Natural killer cell (primary cell): Measurements from ENCODE around the gene CDCA3. TPM values are rescaled to one million over a fixed set of nuclear protein-coding genes. Genes with fewer than 3 reads are reported as not detected.
A peak's percentile ranks its signal among the peaks of the same experiment; 100 is the strongest.

Source experiments
- ATAC-seq, 3 donors: fragments of 150-1000 bp in 2 of 3; fragments of 200-7000 bp in 1 of 3; cut with Tn5 transposase; 1 replicate in 1 of 3; 2 replicates in 2 of 3; pipeline ENCODE4 v1.10.0; 2021; ENCODE audit warnings: mild to moderate bottlenecking in 2 of 3, moderate library complexity in 2 of 3
- DNase-seq, 2 donors: peaks; one replicate each; pipeline versions ENCODE4 v3.0.0 to v3.0.0-alpha.2; 2013 to 2021; ENCODE audit warnings: mixed read lengths in 1 of 2
- H3K27ac ChIP-seq: one replicate; pipeline ENCODE4 v1.5.1; 2013; ENCODE audit warnings: mild to moderate bottlenecking, low read length
- H3K27me3 ChIP-seq: one replicate; pipeline ENCODE4 v1.6.1; 2013; ENCODE audit warnings: low read length; ENCODE audit not compliant: control insufficient read depth, insufficient read depth
- H3K36me3 ChIP-seq: one replicate; pipeline ENCODE4 v1.6.1; 2013; ENCODE audit warnings: low read length; ENCODE audit not compliant: control insufficient read depth, insufficient read depth
- H3K4me1 ChIP-seq: one replicate; pipeline ENCODE4 v1.6.1; 2013; ENCODE audit warnings: low read length; ENCODE audit not compliant: control insufficient read depth, insufficient read depth
- H3K4me3 ChIP-seq: one replicate; pipeline ENCODE4 v1.5.1; 2013; ENCODE audit warnings: low read length
- H3K9me3 ChIP-seq: one replicate; pipeline ENCODE4 v1.6.1; 2013; ENCODE audit warnings: low read length; ENCODE audit not compliant: control insufficient read depth, insufficient read depth
- H3K27ac Mint-ChIP-seq, 2 donors: one replicate each; pipeline ENCODE4 v1.8.0; 2022; ENCODE audit warnings: mild to moderate bottlenecking in 2 of 2, mixed read lengths in 2 of 2, moderate library complexity in 1 of 2
- H3K27me3 Mint-ChIP-seq, 2 donors: one replicate each; pipeline ENCODE4 v1.8.0; 2022; ENCODE audit warnings: low read depth in 2 of 2, mixed read lengths in 2 of 2
- H3K36me3 Mint-ChIP-seq: one replicate; pipeline ENCODE4 v1.8.0; 2022; ENCODE audit warnings: mixed read lengths
- H3K4me1 Mint-ChIP-seq, 2 donors: one replicate each; pipeline ENCODE4 v1.8.0; 2022; ENCODE audit warnings: mixed read lengths in 2 of 2
- H3K4me3 Mint-ChIP-seq: one replicate; pipeline ENCODE4 v1.8.0; 2022; ENCODE audit warnings: mild to moderate bottlenecking, moderate library complexity, mixed read lengths
- H3K9me3 Mint-ChIP-seq, 2 donors: one replicate each; pipeline ENCODE4 v1.8.0; 2022; ENCODE audit warnings: mixed read lengths in 2 of 2
- CTCF ChIP-seq: fragments of 200-600 bp; IDR thresholded peaks from one replicate; pipeline ENCODE4 v1.8.0; 2022; ENCODE audit warnings: antibody characterized with exemption
- WGBS: methylation state at CpG from one replicate; pipeline ENCODE4 v1.1.7; 2013; ENCODE audit warnings: missing lambda C conversion rate; ENCODE audit not compliant: insufficient coverage; 5-methylcytosine and 5-hydroxymethylcytosine counted together
- intact Hi-C: fragments of 100-400 bp; cut with micrococcal nuclease; formaldehyde crosslinking; loops from one replicate; pipeline ENCODE4 v1.14.2; 2022
- total RNA-seq, 4 donors: library from RNA; stranded (reverse); fragments of 120-200 nt in 1 of 4; gene quantifications; one replicate each; pipeline versions ENCODE4 v1.2.3 to v1.2.4, GENCODE V29; 2013 to 2022

CDCA3 gene
- total RNA-seq, 3 donors from 2014 or later (not counting 1 experiment from before 2014, with no cell fraction given): 1.4 to 3.3 (median 1.4) TPM

- Mint-ChIP-seq H3K36me3 (no peaks in the 10 kb centered on the region), H3K27me3 (no peaks in the 10 kb centered on the region), H3K4me1 (peaks cover 8 to 43% of the 10 kb centered on the region in 2 donors), H3K27ac (peak overlapping the region in 1 of 2 donors; percentile 55), H3K9me3 (no peaks in the 10 kb centered on the region), H3K4me3 (peak overlapping the region; percentile 13)
- Histone ChIP-seq H3K4me3 (no peak overlapping the region), H3K27ac (no peak overlapping the region), H3K4me1 (peaks cover 22% of the 10 kb centered on the region), H3K27me3 (no peaks in the 10 kb centered on the region), H3K36me3 (no peaks in the 10 kb centered on the region), H3K9me3 (no peaks in the 10 kb centered on the region)
- intact Hi-C loops: no loop called here
- no peak for DNase-seq
- ATAC-seq: no peak
- 92% methylated on average over 10 of the region's 10 CpGs for WGBS
- no peak for TF ChIP-seq CTCF
These were observed 1.0 kb downstream of the CDCA3 start for GRCh38 chr12:6849976-6850560.

GRCh38 chr12:6849427-6849826 is 1.7 kb downstream of the CDCA3 start:
- Histone ChIP-seq H3K27me3 (no peaks in the 10 kb centered on the region), H3K27ac (no peak overlapping the region), H3K4me1 (peaks cover 22% of the 10 kb centered on the region), H3K9me3 (no peaks in the 10 kb centered on the region), H3K4me3 (no peak overlapping the region), H3K36me3 (no peaks in the 10 kb centered on the region)
- ATAC-seq (no peak), DNase-seq (no peak)
- Mint-ChIP-seq H3K9me3 (no peaks in the 10 kb centered on the region), H3K36me3 (no peaks in the 10 kb centered on the region), H3K4me1 (peaks cover 8 to 43% of the 10 kb centered on the region in 2 donors), H3K4me3 (no peak overlapping the region), H3K27me3 (no peaks in the 10 kb centered on the region), H3K27ac (peak overlapping the region in 1 of 2 donors; percentile 55)
- intact Hi-C loops: no loop called here
- no peak for TF ChIP-seq CTCF
- WGBS: 53% methylated on average over 2 of the region's 2 CpGs

DNA sequence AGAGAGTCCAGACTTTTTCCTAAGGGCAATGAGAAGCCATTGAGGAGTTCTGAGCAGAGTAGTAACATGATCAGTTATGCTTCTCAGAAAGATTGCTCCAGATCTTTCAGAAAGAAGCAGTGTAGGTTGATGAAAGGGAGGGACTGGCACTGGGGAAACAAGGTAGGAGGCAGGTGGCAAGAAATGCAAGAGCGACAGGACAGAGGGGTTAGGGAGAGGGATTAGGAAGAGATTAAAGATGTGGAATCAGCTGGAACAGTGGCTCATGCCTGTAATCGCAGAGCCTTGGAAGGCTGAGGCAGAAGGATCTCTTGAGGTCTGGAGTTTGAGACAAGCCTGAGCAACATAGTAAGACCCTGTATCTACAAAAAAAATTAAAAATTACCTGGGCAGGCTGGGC is 3.4 kb downstream of the CDCA3 start:
- DNase-seq: no peak
- no peaks in the 10 kb centered on the region for H3K9me3 Mint-ChIP-seq
- H3K36me3 Mint-ChIP-seq: no peaks in the 10 kb centered on the region
- Histone ChIP-seq H3K27ac (no peak overlapping the region), H3K4me1 (peaks cover 15% of the 10 kb centered on the region), H3K4me3 (no peak overlapping the region), H3K9me3 (no peaks in the 10 kb centered on the region), H3K27me3 (no peaks in the 10 kb centered on the region), H3K36me3 (no peaks in the 10 kb centered on the region)
- intact Hi-C loops: no loop called here
- no peak overlapping the region for H3K27ac Mint-ChIP-seq
- ATAC-seq: no peak
- peaks cover 8 to 26% of the 10 kb centered on the region in 2 donors for H3K4me1 Mint-ChIP-seq
- no peak for TF ChIP-seq CTCF
- WGBS: 100% methylated on average over 2 of the region's 2 CpGs
- no peaks in the 10 kb centered on the region for H3K27me3 Mint-ChIP-seq
- no peak overlapping the region for H3K4me3 Mint-ChIP-seq

DNA sequence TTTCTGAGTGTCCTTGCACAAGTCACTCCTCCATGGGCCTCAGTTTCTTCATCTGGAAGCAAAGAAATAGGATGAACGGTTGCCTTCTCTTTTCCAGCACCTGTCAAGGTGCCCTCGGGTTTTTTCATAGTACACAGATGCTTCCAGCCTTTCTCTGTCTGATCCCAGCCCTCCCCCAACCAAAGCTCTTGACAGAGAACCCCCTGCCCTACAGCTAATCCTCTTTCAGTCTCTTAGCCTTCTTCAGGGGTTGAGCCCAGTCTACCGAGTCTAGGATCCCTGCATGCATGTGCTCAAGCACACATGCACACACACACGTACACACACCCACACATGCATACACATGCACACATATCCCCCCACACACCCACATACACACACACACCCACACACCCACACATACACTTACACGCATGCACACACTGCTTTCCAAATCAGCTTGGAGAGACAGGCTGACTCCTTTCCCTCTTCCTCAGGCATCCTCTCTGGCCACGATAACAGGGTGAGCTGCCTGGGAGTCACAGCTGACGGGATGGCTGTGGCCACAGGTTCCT is 4.7 kb downstream of the CDCA3 start:
- Mint-ChIP-seq H3K27ac (no peak overlapping the region), H3K4me3 (no peak overlapping the region), H3K9me3 (no peaks in the 10 kb centered on the region), H3K36me3 (no peaks in the 10 kb centered on the region), H3K27me3 (no peaks in the 10 kb centered on the region), H3K4me1 (peaks cover 3 to 18% of the 10 kb centered on the region in 2 donors)
- intact Hi-C loops: no loop called here
- DNase-seq (no peak), ATAC-seq (no peak)
- no peak for TF ChIP-seq CTCF
- peaks cover 13% of the 10 kb centered on the region for H3K4me1 ChIP-seq
- H3K36me3 ChIP-seq: no peaks in the 10 kb centered on the region
- H3K27me3 ChIP-seq: no peaks in the 10 kb centered on the region
- H3K4me3 ChIP-seq: no peak overlapping the region
- H3K27ac ChIP-seq: no peak overlapping the region
- WGBS: 95% methylated on average over 5 of the region's 7 CpGs
- no peaks in the 10 kb centered on the region for H3K9me3 ChIP-seq
